ENCODE results near the gene IL1RAPL2.

DNA sequence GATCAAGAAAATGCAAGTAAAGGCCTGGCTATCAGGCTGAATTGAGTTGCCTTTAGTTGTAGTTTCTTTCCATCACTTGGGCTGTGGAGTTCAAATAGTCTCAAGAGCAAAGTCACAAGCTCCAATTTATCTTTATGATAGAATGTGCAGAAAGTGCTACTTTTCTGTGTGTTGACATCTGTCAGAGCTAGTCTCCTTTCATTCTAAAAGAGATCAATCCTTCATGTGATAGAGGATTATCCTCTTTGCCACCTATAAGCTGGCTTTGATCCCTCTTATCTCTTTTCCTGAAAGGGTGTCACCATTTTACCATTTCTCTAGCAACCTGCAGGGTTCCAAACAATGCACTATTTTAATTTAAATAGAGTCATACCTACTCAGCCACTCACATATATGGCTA lies 429.5 kb downstream of the IL1RAPL2 start:
- TF ChIP-seq, protein P1, sequence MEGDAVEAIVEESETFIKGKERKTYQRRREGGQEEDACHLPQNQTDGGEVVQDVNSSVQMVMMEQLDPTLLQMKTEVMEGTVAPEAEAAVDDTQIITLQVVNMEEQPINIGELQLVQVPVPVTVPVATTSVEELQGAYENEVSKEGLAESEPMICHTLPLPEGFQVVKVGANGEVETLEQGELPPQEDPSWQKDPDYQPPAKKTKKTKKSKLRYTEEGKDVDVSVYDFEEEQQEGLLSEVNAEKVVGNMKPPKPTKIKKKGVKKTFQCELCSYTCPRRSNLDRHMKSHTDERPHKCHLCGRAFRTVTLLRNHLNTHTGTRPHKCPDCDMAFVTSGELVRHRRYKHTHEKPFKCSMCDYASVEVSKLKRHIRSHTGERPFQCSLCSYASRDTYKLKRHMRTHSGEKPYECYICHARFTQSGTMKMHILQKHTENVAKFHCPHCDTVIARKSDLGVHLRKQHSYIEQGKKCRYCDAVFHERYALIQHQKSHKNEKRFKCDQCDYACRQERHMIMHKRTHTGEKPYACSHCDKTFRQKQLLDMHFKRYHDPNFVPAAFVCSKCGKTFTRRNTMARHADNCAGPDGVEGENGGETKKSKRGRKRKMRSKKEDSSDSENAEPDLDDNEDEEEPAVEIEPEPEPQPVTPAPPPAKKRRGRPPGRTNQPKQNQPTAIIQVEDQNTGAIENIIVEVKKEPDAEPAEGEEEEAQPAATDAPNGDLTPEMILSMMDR (IDR thresholded peaks at IDR 0.05), result no peak
- TF ChIP-seq TCF7L2 (IDR thresholded peaks at IDR 0.05; ENCODE audit: low read depth, low read length) (no peak), POLR2AphosphoS5 (IDR thresholded peaks at IDR 0.05; ENCODE audit: low read depth, low read length) (no peak), SIN3A (IDR thresholded peaks at IDR 0.05; ENCODE audit: borderline replicate concordance, insufficient read depth, low read depth, low read length) (no peak)
- TF ChIP-seq, protein P2, sequence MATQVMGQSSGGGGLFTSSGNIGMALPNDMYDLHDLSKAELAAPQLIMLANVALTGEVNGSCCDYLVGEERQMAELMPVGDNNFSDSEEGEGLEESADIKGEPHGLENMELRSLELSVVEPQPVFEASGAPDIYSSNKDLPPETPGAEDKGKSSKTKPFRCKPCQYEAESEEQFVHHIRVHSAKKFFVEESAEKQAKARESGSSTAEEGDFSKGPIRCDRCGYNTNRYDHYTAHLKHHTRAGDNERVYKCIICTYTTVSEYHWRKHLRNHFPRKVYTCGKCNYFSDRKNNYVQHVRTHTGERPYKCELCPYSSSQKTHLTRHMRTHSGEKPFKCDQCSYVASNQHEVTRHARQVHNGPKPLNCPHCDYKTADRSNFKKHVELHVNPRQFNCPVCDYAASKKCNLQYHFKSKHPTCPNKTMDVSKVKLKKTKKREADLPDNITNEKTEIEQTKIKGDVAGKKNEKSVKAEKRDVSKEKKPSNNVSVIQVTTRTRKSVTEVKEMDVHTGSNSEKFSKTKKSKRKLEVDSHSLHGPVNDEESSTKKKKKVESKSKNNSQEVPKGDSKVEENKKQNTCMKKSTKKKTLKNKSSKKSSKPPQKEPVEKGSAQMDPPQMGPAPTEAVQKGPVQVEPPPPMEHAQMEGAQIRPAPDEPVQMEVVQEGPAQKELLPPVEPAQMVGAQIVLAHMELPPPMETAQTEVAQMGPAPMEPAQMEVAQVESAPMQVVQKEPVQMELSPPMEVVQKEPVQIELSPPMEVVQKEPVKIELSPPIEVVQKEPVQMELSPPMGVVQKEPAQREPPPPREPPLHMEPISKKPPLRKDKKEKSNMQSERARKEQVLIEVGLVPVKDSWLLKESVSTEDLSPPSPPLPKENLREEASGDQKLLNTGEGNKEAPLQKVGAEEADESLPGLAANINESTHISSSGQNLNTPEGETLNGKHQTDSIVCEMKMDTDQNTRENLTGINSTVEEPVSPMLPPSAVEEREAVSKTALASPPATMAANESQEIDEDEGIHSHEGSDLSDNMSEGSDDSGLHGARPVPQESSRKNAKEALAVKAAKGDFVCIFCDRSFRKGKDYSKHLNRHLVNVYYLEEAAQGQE (IDR thresholded peaks at IDR 0.05; ENCODE audit: insufficient read depth in 1 of 2, low read depth in 2 of 2, low read length in 1 of 2), result no peak
